ENCODE measurements around the gene HARBI1.
"Not testable (repeated sequence)": the region's sequence is repeated elsewhere in the genome, so short reads cannot be mapped to it uniquely, and the experiment has no call there.

The HARBI1 gene

GRCh38 chr11:46597155-46597554 is 19.9 kb downstream of the HARBI1 start:
- TF ChIP-seq CTCF (IDR thresholded peaks at IDR 0.05; ENCODE audit: low read depth, low read length): no peak

GRCh38 chr11:46594785-46595184 is 22.2 kb downstream of the HARBI1 start:
- no peak for TF ChIP-seq CTCF (IDR thresholded peaks at IDR 0.05; ENCODE audit: low read depth, low read length)
- no peak overlapping the region for H3K4me3 ChIP-seq (ENCODE audit: low read depth, low read length)

More at GRCh38 chr11:46597155-46597554, 19.9 kb downstream of the HARBI1 start:
- no peak overlapping the region for H3K4me3 ChIP-seq (ENCODE audit: low read depth, low read length)

- H3K4me3 ChIP-seq (ENCODE audit: low read depth, low read length): peak overlapping the region; percentile 96
- TF ChIP-seq CTCF (IDR thresholded peaks at IDR 0.05; ENCODE audit: low read depth, low read length): no peak
Observed at GRCh38 chr11:46594374-46594700, 22.7 kb downstream of the HARBI1 start.

GRCh38 chr11:46593550-46594373 is 23.3 kb downstream of the HARBI1 start, which contains the start of gene AMBRA1:
Gene AMBRA1, minus strand, starts transcription at chr11:46594023. Its CDS starts 45,643 bp downstream, at chr11:46548380.
- no peak for TF ChIP-seq CTCF (IDR thresholded peaks at IDR 0.05; ENCODE audit: low read depth, low read length)
- H3K4me3 ChIP-seq (ENCODE audit: low read depth, low read length): peak within 1 kb of the TSS; percentile 96

- no peak overlapping the region for H3K4me3 ChIP-seq (ENCODE audit: low read depth, low read length)
- TF ChIP-seq CTCF (IDR thresholded peaks at IDR 0.05; ENCODE audit: low read depth, low read length): no peak
Observed at GRCh38 chr11:46590740-46591605, 26.1 kb downstream of the HARBI1 start.

GRCh38 chr11:46588915-46589314 is 28.1 kb downstream of the HARBI1 start:
- no peak for TF ChIP-seq CTCF (IDR thresholded peaks at IDR 0.05; ENCODE audit: low read depth, low read length)
- no peak overlapping the region for H3K4me3 ChIP-seq (ENCODE audit: low read depth, low read length)

- TF ChIP-seq CTCF (IDR thresholded peaks at IDR 0.05; ENCODE audit: low read depth, low read length): no peak
- no peak overlapping the region for H3K4me3 ChIP-seq (ENCODE audit: low read depth, low read length)
Observed at GRCh38 chr11:46588131-46588530, 28.9 kb downstream of the HARBI1 start.

- not testable (repeated sequence) for H3K4me3 ChIP-seq (ENCODE audit: low read depth, low read length)
Observed at GRCh38 chr11:46583513-46583912, 33.5 kb downstream of the HARBI1 start.

Measured in WI38 (cell line).